HG03025 (cell line): ENCODE data around the gene RILP.

Source experiments
- ATAC-seq: cut with Tn5 transposase; IDR thresholded peaks from one replicate; pipeline ENCODE4 v1.9.1; 2021; ENCODE audit warnings: mild to moderate bottlenecking, moderate library complexity; ENCODE audit not compliant: unreplicated experiment, low FRiP score

The RILP gene

GRCh38 chr17:1607971-1608320, 41.7 kb downstream of the RILP start:
- no peak for ATAC-seq

DNA sequence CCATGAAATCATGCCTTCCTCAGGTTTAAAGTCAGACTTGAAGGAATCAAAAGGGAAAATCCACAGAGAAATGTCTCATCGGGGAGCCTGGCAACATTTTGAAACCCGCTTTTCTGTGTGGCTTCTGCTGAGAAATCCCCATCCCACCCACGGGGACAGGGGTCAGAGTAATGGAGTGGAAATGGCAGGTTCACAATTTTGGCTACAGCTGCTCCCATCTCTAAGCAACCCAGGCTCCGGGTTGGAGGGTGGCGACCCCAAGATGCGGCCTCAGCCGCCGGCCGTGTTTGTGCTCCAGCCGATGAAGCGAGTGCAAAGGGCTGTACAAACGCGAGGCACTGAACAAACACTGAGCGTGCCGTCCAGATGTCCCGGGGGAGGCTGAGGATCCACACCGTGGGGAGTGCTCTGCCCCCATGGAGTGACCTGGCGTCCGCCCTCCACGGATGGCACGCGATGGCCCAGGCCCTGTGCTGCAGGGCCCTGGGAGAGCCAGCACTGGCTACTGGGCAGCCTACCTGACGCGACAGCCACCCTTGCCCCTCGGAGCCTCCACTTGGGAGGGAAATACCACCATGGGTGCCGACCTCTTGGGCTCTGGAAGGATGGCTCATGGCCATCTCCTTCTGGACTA, 43.2 kb downstream of the RILP start:
- ATAC-seq, result no peak

DNA sequence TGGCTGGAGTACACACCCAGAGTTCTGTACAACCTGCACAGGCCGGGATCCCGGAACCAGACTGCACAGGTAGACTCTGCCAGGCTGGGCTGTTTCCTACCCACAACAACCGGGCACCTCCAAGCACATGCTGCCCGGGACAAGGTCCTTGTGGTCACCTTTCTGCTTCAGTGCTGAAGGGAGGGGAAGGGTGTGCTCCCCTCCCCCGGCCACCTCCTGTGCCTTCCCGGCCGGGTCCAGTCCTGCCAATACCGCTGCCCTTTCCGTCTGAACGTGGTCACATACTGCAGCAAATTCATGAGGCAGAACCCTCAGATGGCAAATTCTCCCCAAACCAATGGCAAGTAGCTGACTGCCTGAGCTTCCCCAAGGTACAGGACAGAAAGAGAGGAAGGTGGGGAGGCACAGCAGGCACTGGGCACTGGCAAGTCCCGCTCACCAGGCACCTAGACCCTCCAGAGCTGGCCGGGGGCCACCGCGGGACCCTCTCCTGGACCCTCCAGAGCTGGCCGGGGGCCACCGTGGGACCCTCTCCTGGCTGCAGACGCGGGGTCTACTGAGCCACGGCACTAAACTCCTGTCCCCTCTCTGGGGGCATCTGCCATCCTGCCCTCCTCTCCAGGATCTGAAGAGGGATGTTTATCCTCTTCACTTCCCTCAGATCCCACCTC, 43.9 kb downstream of the RILP start:
- no peak for ATAC-seq

DNA sequence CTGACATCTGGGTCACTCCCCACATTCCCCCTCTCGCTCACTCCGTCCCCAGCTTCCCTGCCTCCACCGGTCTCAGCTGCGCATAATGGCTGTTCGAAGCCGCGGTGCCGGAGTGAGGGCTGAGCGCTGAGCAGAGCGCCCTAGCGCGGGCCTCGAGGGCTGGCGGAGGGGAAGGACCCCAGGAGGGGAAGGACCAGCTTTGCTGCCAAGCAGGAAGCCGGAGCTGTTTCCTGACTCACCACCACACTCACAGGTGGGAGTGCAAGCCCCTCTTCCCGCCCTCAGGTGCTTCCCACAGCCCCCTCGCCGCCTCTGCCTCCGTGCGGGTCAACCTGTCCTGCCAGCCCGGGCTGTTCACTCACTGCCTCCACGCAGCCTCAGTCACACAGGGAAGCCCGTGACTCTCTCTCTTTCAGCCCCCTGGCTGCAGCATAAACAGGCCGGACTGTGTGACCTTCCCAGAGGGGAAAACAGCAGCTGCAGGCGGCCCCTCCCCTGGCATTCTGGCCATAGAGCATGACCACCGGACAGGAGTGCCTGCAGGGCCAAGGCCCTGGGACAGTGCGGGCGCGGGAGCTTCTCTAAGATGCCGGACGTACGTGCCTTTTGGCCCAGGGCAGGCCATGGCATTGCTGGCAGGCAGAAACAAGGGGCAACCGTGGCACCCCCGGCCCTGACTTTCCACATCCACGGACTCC, 44.7 kb downstream of the RILP start:
- no peak for ATAC-seq

DNA sequence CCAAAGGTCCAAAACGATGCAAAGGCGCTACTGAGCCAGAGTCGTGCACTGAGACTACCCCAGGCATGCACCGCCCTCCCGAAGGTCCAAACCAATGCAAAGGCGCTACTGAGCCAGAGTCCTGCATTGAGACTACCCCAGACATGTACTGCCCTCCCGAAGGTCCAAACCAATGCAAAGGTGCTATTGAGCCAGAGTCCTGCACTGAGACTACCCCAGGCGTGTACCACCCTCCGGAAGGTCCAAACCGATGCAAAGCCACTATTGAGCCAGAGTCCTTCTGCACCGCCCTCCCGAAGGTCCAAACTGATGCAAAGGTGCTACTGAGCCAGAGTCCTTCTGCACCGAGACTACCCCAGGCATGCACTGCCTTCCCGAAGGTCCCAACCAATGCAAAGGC, 48.1 kb downstream of the RILP start:
- ATAC-seq, result no peak

DNA sequence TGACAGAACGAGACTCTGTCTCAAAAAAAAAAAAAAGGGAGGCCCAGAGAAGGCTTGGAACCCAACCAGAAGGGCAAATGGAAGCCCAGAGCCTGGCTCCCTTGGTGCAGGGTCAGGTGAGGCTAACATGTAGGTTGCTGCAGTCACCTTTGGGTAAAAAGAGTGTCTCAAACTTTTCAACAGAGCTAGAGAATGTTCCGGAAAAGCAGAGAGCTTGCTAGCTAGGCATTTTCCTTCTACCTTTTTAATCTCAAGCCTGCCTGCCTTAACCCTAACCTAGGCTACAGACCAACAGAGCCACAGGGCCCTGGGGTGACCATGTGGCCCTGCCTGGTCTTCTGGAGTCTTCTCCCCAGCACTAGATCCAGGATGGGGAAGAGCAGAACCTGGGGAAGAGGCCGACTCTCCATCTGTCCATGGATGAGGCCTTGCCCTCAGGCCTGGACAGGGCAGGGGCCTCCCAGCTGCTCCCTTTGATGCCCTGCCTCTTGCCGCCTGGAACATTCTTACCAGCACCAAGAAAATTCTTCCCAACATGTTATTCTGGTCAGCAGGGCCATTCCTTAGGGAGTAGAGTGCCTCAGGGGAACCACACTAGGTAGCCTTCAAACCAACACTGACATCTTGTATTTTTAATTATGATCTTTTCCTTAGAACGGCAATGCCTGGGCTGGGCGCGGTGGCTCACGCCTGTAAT, 51.1 kb downstream of the RILP start:
- ATAC-seq, result no peak

- ATAC-seq, result no peak
These were observed 51.8 kb downstream of the RILP start for GRCh38 chr17:1597861-1598342.
